Cardiac muscle cell (in vitro differentiated cells and primary cell): Measurements from ENCODE around the gene NR5A2. TPM values are rescaled to one million over a fixed set of nuclear protein-coding genes. Genes with fewer than 3 reads are reported as not detected.

ENCODE experiments used
- DNase-seq, 2 donors: peaks; one replicate each; pipeline versions ENCODE4 v3.0.0 to v3.0.0-alpha.2; 2010 to 2017; ENCODE audit warnings: low read depth in 1 of 2, low spot score in 1 of 2
- H3K27ac ChIP-seq: fragments of 200-600 bp; sonication (generic); 2 replicates; pipeline ENCODE4 v1.5.1; 2016
- H3K27me3 ChIP-seq: fragments of 200-600 bp; sonication (generic); 2 replicates; pipeline ENCODE4 v1.6.0; 2016; ENCODE audit warnings: control low read depth
- H3K36me3 ChIP-seq: fragments of 200-600 bp; sonication (generic); 2 replicates; pipeline ENCODE4 v1.5.1; 2016; ENCODE audit warnings: control low read depth
- H3K4me1 ChIP-seq: fragments of 200-600 bp; sonication (generic); 2 replicates; pipeline ENCODE4 v1.8.1; 2017; ENCODE audit warnings: low read depth, mild to moderate bottlenecking, mixed run types
- H3K4me3 ChIP-seq: fragments of 200-600 bp; sonication (generic); 2 replicates; pipeline ENCODE4 v1.5.1; 2016; ENCODE audit warnings: mild to moderate bottlenecking
- H3K9me3 ChIP-seq: fragments of 200-600 bp; sonication (generic); 2 replicates; pipeline ENCODE4 v1.5.1; 2017; ENCODE audit warnings: low read depth, mild to moderate bottlenecking, control low read depth
- CTCF ChIP-seq: IDR thresholded peaks from 2 replicates; pipeline ENCODE4 v1.5.1; 2012; ENCODE audit warnings: low read depth, mild to moderate bottlenecking, low read length
- polyA plus RNA-seq: library from polyadenylated mRNA; unstranded; fragments of >200 nt; fragmentation: Nextera tagmentation; extraction: Ambion mirVana; gene quantifications from 2 replicates; pipeline ENCODE4 v1.2.1, GENCODE V29; 2016
- total RNA-seq: library from RNA; depleted of rRNA; stranded (reverse); fragments of >200 nt; gene quantifications from 2 replicates; pipeline ENCODE4 v1.2.3, GENCODE V29; 2016

The NR5A2 gene
- total and polyA plus RNA-seq, 2 experiments from 2014 or later = 0.15 TPM; not detected in 1

GRCh38 chr1:200035956-200036618 lies 8.6 kb downstream of the NR5A2 start:
- Histone ChIP-seq H3K27ac (no peak overlapping the region), H3K36me3 (no peaks in the 10 kb centered on the region), H3K27me3 (peaks cover 100% of the 10 kb centered on the region), H3K4me1 (peaks cover 6% of the 10 kb centered on the region), H3K9me3 (no peaks in the 10 kb centered on the region), H3K4me3 (no peak overlapping the region)
- TF ChIP-seq CTCF = no peak
- no peak for DNase-seq

DNA sequence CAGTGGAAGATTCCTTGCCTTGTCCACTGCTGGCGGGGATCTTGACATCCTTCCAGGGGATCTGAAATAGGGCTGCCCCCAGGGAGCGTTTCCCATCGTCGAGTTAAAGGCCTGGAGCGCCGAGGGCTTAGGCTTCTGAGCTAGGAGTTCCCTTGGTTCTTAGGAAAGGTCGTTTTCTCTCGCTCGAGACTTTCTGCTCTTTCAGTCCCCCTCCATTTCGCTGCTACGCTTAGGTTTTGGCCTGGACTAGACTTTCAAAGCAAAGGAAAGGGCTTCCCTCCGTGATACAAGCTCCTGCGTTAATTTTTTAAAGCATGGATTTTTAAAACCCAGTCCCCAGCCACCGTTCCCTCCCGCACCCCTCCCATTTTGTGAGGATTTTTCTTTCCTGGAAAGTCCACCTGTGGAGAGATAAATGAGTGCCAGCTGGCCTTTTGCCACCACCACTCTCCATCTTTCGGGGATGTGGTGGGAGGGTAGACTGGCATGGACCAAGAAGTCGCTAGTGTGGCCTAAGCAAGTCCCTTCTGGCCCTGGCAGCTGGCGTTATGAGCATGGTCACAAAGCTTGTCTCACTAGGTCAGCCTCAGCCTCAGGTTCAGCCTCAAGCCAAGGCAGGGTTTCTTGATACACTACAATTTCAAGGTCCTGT lies 9.2 kb downstream of the NR5A2 start:
- no peak overlapping the region for H3K27ac ChIP-seq
- DNase-seq = no peak
- no peak overlapping the region for H3K4me3 ChIP-seq
- H3K9me3 ChIP-seq = no peaks in the 10 kb centered on the region
- no peak for TF ChIP-seq CTCF
- no peaks in the 10 kb centered on the region for H3K36me3 ChIP-seq
- peaks cover 6% of the 10 kb centered on the region for H3K4me1 ChIP-seq
- H3K27me3 ChIP-seq = peaks cover 100% of the 10 kb centered on the region

- Histone ChIP-seq H3K27ac (no peak overlapping the region), H3K9me3 (no peaks in the 10 kb centered on the region), H3K27me3 (peaks cover 100% of the 10 kb centered on the region), H3K4me3 (no peak overlapping the region), H3K4me1 (peaks cover 9% of the 10 kb centered on the region), H3K36me3 (no peaks in the 10 kb centered on the region)
- no peak for TF ChIP-seq CTCF
- DNase-seq = no peak
Observed at GRCh38 chr1:200037501-200037900, 10.0 kb downstream of the NR5A2 start.

GRCh38 chr1:200037904-200038303 lies 10.4 kb downstream of the NR5A2 start:
- H3K36me3 ChIP-seq = no peaks in the 10 kb centered on the region
- peaks cover 13% of the 10 kb centered on the region for H3K4me1 ChIP-seq
- no peak for DNase-seq
- H3K4me3 ChIP-seq = no peak overlapping the region
- no peak for TF ChIP-seq CTCF
- H3K9me3 ChIP-seq = no peaks in the 10 kb centered on the region
- H3K27ac ChIP-seq = no peak overlapping the region
- peaks cover 100% of the 10 kb centered on the region for H3K27me3 ChIP-seq

- Histone ChIP-seq H3K4me1 (peaks cover 15% of the 10 kb centered on the region), H3K4me3 (peak overlapping the region; percentile 34), H3K9me3 (no peaks in the 10 kb centered on the region), H3K27ac (no peak overlapping the region), H3K36me3 (no peaks in the 10 kb centered on the region), H3K27me3 (peaks cover 100% of the 10 kb centered on the region)
- TF ChIP-seq CTCF = no peak
- peak in 1 of 2 donors; percentile 49 for DNase-seq
Observed at GRCh38 chr1:200038325-200038980, 10.9 kb downstream of the NR5A2 start.
